A673 (cell line): Measurements from ENCODE around the gene NT5E.

ENCODE experiments used
- EZH2 ChIP-seq: fragments of 200-600 bp; sonication (generic); IDR thresholded peaks from 2 replicates; pipeline ENCODE4 v1.6.1; 2017; ENCODE audit warnings: borderline replicate concordance, low read depth, mild to moderate bottlenecking, mixed read lengths, antibody characterized with exemption, low read length; ENCODE audit not compliant: poor library complexity, severe bottlenecking
- TF ChIP-seq, protein P1 (sequence below): fragments of 300-800, 200-600 bp; sonication (generic); conservative IDR thresholded peaks from 2 replicates; pipeline ENCODE4 v1.5.1; 2017; ENCODE audit warnings: low read depth, mild to moderate bottlenecking, antibody characterized with exemption, low read length, moderate library complexity, mixed read lengths

DNA sequence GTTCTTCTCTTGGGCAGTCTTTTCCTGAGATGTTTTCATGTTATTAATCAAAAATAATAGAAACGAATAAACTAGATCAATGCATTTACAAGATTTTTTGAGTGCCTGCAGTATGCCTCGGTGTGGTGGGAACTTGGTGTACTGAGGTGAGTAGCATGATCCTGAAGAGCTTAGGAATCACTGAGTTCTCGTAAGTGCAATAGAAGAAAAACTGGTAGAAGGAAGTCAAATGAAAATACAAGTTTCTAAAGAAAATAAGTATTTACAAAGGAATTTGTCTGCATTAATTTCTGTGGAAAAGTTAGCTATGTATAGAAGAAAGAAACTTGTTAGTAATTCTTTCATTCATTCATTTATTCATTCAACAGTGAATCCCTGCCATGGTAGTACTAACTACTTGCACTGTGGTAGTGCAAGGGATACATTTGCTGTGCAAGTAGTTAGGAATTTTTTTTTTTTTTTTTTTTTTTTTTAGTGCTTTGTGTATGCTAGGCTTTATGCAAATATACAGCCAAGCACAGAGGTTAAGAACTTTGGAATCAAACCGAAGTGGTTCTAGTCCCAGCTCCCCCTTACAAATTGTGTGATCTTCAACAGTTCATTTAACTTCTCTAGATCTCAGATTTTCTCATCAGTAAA is 13.9 kb downstream of the NT5E start:
- TF ChIP-seq, protein P1, sequence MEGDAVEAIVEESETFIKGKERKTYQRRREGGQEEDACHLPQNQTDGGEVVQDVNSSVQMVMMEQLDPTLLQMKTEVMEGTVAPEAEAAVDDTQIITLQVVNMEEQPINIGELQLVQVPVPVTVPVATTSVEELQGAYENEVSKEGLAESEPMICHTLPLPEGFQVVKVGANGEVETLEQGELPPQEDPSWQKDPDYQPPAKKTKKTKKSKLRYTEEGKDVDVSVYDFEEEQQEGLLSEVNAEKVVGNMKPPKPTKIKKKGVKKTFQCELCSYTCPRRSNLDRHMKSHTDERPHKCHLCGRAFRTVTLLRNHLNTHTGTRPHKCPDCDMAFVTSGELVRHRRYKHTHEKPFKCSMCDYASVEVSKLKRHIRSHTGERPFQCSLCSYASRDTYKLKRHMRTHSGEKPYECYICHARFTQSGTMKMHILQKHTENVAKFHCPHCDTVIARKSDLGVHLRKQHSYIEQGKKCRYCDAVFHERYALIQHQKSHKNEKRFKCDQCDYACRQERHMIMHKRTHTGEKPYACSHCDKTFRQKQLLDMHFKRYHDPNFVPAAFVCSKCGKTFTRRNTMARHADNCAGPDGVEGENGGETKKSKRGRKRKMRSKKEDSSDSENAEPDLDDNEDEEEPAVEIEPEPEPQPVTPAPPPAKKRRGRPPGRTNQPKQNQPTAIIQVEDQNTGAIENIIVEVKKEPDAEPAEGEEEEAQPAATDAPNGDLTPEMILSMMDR, result no peak
- no peak for TF ChIP-seq EZH2
